GM18502 (cell line): Measurements from ENCODE around the gene DNASE1.

Experiments used
- ATAC-seq: cut with Tn5 transposase; IDR thresholded peaks from one replicate; pipeline ENCODE4 v1.9.1; 2021; ENCODE audit warnings: mild to moderate bottlenecking; ENCODE audit not compliant: unreplicated experiment, poor library complexity

Gene DNASE1

GRCh38 chr16:3661922-3662321 is 7.4 kb downstream of the DNASE1 start:
- ATAC-seq = no peak

GRCh38 chr16:3662601-3663000 is 8.1 kb downstream of the DNASE1 start:
- ATAC-seq = no peak

- ATAC-seq = no peak
Measured at GRCh38 chr16:3664187-3664896, 9.9 kb downstream of the DNASE1 start.

- no peak for ATAC-seq
Measured at GRCh38 chr16:3665508-3665907, 11.0 kb downstream of the DNASE1 start.

GRCh38 chr16:3668626-3669025 is 14.1 kb downstream of the DNASE1 start:
- ATAC-seq = no peak

GRCh38 chr16:3669082-3669481 is 14.6 kb downstream of the DNASE1 start:
- ATAC-seq = no peak

- no peak for ATAC-seq
Measured at GRCh38 chr16:3670711-3671110, 16.2 kb downstream of the DNASE1 start.

GRCh38 chr16:3671424-3671823 is 16.9 kb downstream of the DNASE1 start:
- ATAC-seq = no peak

- no peak for ATAC-seq
Measured at GRCh38 chr16:3672571-3673041, 18.1 kb downstream of the DNASE1 start.

- no peak for ATAC-seq
Measured at GRCh38 chr16:3673201-3673600, 18.7 kb downstream of the DNASE1 start.

GRCh38 chr16:3673676-3674377 is 19.3 kb downstream of the DNASE1 start:
- no peak for ATAC-seq

- no peak for ATAC-seq
Measured at GRCh38 chr16:3674513-3675295, 20.2 kb downstream of the DNASE1 start.

- ATAC-seq = no peak
Measured at GRCh38 chr16:3675601-3676130, 21.2 kb downstream of the DNASE1 start.

- no peak for ATAC-seq
Measured at GRCh38 chr16:3677994-3678393, 23.5 kb downstream of the DNASE1 start.

GRCh38 chr16:3681206-3681605 is 26.7 kb downstream of the DNASE1 start:
- ATAC-seq = no peak

GRCh38 chr16:3687021-3687420 is 32.5 kb downstream of the DNASE1 start:
- no peak for ATAC-seq

GRCh38 chr16:3687792-3688191 is 33.3 kb downstream of the DNASE1 start:
- no peak for ATAC-seq

- no peak for ATAC-seq
Measured at GRCh38 chr16:3689731-3690130, 35.2 kb downstream of the DNASE1 start.

GRCh38 chr16:3690470-3690928 is 36.0 kb downstream of the DNASE1 start:
- ATAC-seq = no peak

GRCh38 chr16:3690980-3691720 is 36.7 kb downstream of the DNASE1 start:
- no peak for ATAC-seq
